NCI-H1105 treated with DMSO at 0.1 percent for 48 hours (cell line): Measurements from ENCODE around the gene COMMD4.
A peak's percentile ranks its signal among the peaks of the same experiment; 100 is the strongest.
"Not testable (repeated sequence)": the region's sequence is repeated elsewhere in the genome, so short reads cannot be mapped to it uniquely, and the experiment has no call there.

Experiments used
- DNase-seq: peaks from one replicate; lab custom pipeline; 2025; lab: John Stamatoyannopoulos, UW

COMMD4 gene

GRCh38 chr15:75335705-75336355, at the start of gene COMMD4:
COMMD4 (plus strand) TSS chr15:75336063; CDS start chr15:75336090, 27 bp downstream.
- DNase-seq, result peak; percentile 79

GRCh38 chr15:75293660-75294059, 42.2 kb upstream of the COMMD4 start:
- not testable (repeated sequence) for DNase-seq

- DNase-seq, result not testable (repeated sequence)
Observed at GRCh38 chr15:75298541-75299310, 37.1 kb upstream of the COMMD4 start.

GRCh38 chr15:75299311-75299688, 36.6 kb upstream of the COMMD4 start:
- DNase-seq, result not testable (repeated sequence)

- DNase-seq, result not testable (repeated sequence)
Observed at GRCh38 chr15:75300026-75300425, 35.8 kb upstream of the COMMD4 start.

- no peak for DNase-seq
Observed at GRCh38 chr15:75302318-75302717, 33.5 kb upstream of the COMMD4 start.

- DNase-seq, result not testable (repeated sequence)
Observed at GRCh38 chr15:75302753-75303152, 33.1 kb upstream of the COMMD4 start.

- DNase-seq, result no peak
Observed at GRCh38 chr15:75306188-75306587, 29.7 kb upstream of the COMMD4 start.

GRCh38 chr15:75307778-75308390, 28.0 kb upstream of the COMMD4 start:
- no peak for DNase-seq

GRCh38 chr15:75309711-75310110, 26.2 kb upstream of the COMMD4 start:
- no peak for DNase-seq

GRCh38 chr15:75312548-75312947, 23.3 kb upstream of the COMMD4 start:
- not testable (repeated sequence) for DNase-seq

GRCh38 chr15:75313116-75313845, 22.6 kb upstream of the COMMD4 start:
- DNase-seq, result no peak

- no peak for DNase-seq
Observed at GRCh38 chr15:75314552-75315290, 21.1 kb upstream of the COMMD4 start.

- DNase-seq, result not testable (repeated sequence)
Observed at GRCh38 chr15:75319231-75319897, 16.5 kb upstream of the COMMD4 start.

- DNase-seq, result no peak
Observed at GRCh38 chr15:75321711-75322110, 14.2 kb upstream of the COMMD4 start.

GRCh38 chr15:75325922-75326321, 9.9 kb upstream of the COMMD4 start:
- DNase-seq, result no peak

GRCh38 chr15:75327005-75327404, 8.9 kb upstream of the COMMD4 start:
- no peak for DNase-seq

- DNase-seq, result no peak
Observed at GRCh38 chr15:75327491-75327890, 8.4 kb upstream of the COMMD4 start.

- no peak for DNase-seq
Observed at GRCh38 chr15:75328493-75329314, 7.2 kb upstream of the COMMD4 start.

- no peak for DNase-seq
Observed at GRCh38 chr15:75329571-75329970, 6.3 kb upstream of the COMMD4 start.
